ENCODE results near the gene VCAM1. TPM values are rescaled to one million over a fixed set of nuclear protein-coding genes. Genes with fewer than 3 reads are reported as not detected.

VCAM1 gene
- total and polyA plus RNA-seq, 2 experiments from 2014 or later: not detected

DNA sequence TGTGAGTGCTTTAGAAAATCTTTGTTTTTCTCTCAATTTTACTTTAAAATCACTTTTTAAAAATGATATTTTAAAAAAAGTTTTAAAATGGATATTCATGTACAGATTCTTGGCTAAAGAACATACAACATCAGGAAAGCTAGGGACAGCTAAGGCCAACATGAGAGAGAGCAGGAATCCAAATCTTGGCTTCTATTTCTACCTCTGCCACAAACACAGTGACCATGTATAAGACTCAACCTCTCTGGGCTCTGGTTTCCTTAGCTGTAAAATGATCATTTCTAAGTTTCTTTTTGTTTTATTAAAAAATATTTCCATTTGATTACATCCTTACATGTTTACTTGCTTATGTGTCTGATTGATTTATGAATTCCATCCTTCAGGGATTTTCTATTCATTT is 1.2 kb downstream of the VCAM1 start:
- H4K20me1 ChIP-seq (replicated peaks; ENCODE audit: insufficient read depth): no peaks in the 10 kb centered on the region
- Mint-ChIP-seq H3K36me3 (ENCODE audit: low read depth) (no peaks in the 10 kb centered on the region), H3K4me1 (peaks cover 8% of the 10 kb centered on the region; the same call in 2 of the 3 replicates), H3K4me3 (no peak overlapping the region), H3K27me3 (ENCODE audit: insufficient read depth, low read depth, poor library complexity) (no peaks in the 10 kb centered on the region), H3K9me3 (no peaks in the 10 kb centered on the region), H3K27ac (no peak overlapping the region)
- TF ChIP-seq, protein P1, sequence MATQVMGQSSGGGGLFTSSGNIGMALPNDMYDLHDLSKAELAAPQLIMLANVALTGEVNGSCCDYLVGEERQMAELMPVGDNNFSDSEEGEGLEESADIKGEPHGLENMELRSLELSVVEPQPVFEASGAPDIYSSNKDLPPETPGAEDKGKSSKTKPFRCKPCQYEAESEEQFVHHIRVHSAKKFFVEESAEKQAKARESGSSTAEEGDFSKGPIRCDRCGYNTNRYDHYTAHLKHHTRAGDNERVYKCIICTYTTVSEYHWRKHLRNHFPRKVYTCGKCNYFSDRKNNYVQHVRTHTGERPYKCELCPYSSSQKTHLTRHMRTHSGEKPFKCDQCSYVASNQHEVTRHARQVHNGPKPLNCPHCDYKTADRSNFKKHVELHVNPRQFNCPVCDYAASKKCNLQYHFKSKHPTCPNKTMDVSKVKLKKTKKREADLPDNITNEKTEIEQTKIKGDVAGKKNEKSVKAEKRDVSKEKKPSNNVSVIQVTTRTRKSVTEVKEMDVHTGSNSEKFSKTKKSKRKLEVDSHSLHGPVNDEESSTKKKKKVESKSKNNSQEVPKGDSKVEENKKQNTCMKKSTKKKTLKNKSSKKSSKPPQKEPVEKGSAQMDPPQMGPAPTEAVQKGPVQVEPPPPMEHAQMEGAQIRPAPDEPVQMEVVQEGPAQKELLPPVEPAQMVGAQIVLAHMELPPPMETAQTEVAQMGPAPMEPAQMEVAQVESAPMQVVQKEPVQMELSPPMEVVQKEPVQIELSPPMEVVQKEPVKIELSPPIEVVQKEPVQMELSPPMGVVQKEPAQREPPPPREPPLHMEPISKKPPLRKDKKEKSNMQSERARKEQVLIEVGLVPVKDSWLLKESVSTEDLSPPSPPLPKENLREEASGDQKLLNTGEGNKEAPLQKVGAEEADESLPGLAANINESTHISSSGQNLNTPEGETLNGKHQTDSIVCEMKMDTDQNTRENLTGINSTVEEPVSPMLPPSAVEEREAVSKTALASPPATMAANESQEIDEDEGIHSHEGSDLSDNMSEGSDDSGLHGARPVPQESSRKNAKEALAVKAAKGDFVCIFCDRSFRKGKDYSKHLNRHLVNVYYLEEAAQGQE (IDR thresholded peaks at IDR 0.05; ENCODE audit: unreplicated experiment): no peak
- TF ChIP-seq, protein P2, sequence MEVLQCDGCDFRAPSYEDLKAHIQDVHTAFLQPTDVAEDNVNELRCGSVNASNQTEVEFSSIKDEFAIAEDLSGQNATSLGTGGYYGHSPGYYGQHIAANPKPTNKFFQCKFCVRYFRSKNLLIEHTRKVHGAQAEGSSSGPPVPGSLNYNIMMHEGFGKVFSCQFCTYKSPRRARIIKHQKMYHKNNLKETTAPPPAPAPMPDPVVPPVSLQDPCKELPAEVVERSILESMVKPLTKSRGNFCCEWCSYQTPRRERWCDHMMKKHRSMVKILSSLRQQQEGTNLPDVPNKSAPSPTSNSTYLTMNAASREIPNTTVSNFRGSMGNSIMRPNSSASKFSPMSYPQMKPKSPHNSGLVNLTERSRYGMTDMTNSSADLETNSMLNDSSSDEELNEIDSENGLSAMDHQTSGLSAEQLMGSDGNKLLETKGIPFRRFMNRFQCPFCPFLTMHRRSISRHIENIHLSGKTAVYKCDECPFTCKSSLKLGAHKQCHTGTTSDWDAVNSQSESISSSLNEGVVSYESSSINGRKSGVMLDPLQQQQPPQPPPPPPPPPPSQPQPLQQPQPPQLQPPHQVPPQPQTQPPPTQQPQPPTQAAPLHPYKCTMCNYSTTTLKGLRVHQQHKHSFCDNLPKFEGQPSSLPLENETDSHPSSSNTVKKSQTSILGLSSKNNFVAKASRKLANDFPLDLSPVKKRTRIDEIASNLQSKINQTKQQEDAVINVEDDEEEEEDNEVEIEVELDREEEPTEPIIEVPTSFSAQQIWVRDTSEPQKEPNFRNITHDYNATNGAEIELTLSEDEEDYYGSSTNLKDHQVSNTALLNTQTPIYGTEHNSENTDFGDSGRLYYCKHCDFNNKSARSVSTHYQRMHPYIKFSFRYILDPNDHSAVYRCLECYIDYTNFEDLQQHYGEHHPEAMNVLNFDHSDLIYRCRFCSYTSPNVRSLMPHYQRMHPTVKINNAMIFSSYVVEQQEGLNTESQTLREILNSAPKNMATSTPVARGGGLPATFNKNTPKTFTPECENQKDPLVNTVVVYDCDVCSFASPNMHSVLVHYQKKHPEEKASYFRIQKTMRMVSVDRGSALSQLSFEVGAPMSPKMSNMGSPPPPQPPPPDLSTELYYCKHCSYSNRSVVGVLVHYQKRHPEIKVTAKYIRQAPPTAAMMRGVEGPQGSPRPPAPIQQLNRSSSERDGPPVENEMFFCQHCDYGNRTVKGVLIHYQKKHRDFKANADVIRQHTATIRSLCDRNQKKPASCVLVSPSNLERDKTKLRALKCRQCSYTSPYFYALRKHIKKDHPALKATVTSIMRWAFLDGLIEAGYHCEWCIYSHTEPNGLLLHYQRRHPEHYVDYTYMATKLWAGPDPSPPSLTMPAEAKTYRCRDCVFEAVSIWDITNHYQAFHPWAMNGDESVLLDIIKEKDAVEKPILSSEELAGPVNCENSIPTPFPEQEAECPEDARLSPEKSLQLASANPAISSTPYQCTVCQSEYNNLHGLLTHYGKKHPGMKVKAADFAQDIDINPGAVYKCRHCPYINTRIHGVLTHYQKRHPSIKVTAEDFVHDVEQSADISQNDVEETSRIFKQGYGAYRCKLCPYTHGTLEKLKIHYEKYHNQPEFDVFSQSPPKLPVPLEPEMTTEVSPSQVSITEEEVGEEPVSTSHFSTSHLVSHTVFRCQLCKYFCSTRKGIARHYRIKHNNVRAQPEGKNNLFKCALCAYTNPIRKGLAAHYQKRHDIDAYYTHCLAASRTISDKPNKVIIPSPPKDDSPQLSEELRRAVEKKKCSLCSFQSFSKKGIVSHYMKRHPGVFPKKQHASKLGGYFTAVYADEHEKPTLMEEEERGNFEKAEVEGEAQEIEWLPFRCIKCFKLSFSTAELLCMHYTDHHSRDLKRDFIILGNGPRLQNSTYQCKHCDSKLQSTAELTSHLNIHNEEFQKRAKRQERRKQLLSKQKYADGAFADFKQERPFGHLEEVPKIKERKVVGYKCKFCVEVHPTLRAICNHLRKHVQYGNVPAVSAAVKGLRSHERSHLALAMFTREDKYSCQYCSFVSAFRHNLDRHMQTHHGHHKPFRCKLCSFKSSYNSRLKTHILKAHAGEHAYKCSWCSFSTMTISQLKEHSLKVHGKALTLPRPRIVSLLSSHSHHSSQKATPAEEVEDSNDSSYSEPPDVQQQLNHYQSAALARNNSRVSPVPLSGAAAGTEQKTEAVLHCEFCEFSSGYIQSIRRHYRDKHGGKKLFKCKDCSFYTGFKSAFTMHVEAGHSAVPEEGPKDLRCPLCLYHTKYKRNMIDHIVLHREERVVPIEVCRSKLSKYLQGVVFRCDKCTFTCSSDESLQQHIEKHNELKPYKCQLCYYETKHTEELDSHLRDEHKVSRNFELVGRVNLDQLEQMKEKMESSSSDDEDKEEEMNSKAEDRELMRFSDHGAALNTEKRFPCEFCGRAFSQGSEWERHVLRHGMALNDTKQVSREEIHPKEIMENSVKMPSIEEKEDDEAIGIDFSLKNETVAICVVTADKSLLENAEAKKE (CRISPR knock-in tag; IDR thresholded peaks at IDR 0.05): no peak
- TF ChIP-seq ZNF331 (CRISPR knock-in tag; IDR thresholded peaks at IDR 0.05; ENCODE audit: low read depth): no peak
- TF ChIP-seq, protein P3, sequence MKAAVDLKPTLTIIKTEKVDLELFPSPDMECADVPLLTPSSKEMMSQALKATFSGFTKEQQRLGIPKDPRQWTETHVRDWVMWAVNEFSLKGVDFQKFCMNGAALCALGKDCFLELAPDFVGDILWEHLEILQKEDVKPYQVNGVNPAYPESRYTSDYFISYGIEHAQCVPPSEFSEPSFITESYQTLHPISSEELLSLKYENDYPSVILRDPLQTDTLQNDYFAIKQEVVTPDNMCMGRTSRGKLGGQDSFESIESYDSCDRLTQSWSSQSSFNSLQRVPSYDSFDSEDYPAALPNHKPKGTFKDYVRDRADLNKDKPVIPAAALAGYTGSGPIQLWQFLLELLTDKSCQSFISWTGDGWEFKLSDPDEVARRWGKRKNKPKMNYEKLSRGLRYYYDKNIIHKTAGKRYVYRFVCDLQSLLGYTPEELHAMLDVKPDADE (IDR thresholded peaks at IDR 0.05): no peak
- TF ChIP-seq STAT1 (IDR thresholded peaks at IDR 0.05; ENCODE audit: unreplicated experiment): no peak
- no peak for TF ChIP-seq EZH2phosphoT487 (IDR thresholded peaks at IDR 0.05; ENCODE audit: unreplicated experiment)
- no peak for TF ChIP-seq CREB1 (CRISPR knock-in tag; IDR thresholded peaks at IDR 0.05; ENCODE audit: low read depth)
- TF ChIP-seq NANOG (IDR thresholded peaks at IDR 0.05; ENCODE audit: borderline replicate concordance): no peak
- no peak for TF ChIP-seq EZH2 (IDR thresholded peaks at IDR 0.05; ENCODE audit: low read depth, unreplicated experiment)
- TF ChIP-seq, protein P4, sequence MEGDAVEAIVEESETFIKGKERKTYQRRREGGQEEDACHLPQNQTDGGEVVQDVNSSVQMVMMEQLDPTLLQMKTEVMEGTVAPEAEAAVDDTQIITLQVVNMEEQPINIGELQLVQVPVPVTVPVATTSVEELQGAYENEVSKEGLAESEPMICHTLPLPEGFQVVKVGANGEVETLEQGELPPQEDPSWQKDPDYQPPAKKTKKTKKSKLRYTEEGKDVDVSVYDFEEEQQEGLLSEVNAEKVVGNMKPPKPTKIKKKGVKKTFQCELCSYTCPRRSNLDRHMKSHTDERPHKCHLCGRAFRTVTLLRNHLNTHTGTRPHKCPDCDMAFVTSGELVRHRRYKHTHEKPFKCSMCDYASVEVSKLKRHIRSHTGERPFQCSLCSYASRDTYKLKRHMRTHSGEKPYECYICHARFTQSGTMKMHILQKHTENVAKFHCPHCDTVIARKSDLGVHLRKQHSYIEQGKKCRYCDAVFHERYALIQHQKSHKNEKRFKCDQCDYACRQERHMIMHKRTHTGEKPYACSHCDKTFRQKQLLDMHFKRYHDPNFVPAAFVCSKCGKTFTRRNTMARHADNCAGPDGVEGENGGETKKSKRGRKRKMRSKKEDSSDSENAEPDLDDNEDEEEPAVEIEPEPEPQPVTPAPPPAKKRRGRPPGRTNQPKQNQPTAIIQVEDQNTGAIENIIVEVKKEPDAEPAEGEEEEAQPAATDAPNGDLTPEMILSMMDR (conservative IDR thresholded peaks at IDR 0.05; ENCODE audit: low read depth in 2 of 2): no peak
- TF ChIP-seq POLR2AphosphoS5 (IDR thresholded peaks at IDR 0.05; ENCODE audit: low read depth): no peak
- no peak for TF ChIP-seq ZNF114 (CRISPR knock-in tag; IDR thresholded peaks at IDR 0.05)
- no peak for TF ChIP-seq JUNB (IDR thresholded peaks at IDR 0.05; ENCODE audit: unreplicated experiment)
- no peak for DNase-seq (ENCODE audit: low spot score)
- H3K4me3 ChIP-seq: no peak overlapping the region
- no peaks in the 10 kb centered on the region for H3K9me2 ChIP-seq (ENCODE audit: insufficient read depth)
- no peak overlapping the region for H3K4me2 ChIP-seq
- no peaks in the 10 kb centered on the region for H3K36me3 ChIP-seq (ENCODE audit: insufficient read depth)
- H3K4me1 ChIP-seq (ENCODE audit: insufficient read depth): no peaks in the 10 kb centered on the region
- no peaks in the 10 kb centered on the region for H3F3A ChIP-seq (replicated peaks; ENCODE audit: low read depth)
- ATAC-seq: no peak
- no peaks in the 10 kb centered on the region for H3K27me3 ChIP-seq (ENCODE audit: insufficient read depth)
- no peak overlapping the region for H3K27ac ChIP-seq (ENCODE audit: low read depth)
- no peak overlapping the region for H2AFZ ChIP-seq
- H3K79me2 ChIP-seq (replicated peaks; ENCODE audit: insufficient read depth): no peaks in the 10 kb centered on the region
